GM10248 (cell line): Measurements from ENCODE around the gene ADO.

ENCODE experiments used
- CTCF ChIA-PET: fragments of 300-600 bp; sonication (Branson Sonifier 250); formaldehyde crosslinking; extraction: SDS; loops from one replicate; lab custom pipeline; 2021; ENCODE audit warnings: antibody characterized with exemption; lab: Yijun Ruan, JAX
- POLR2A ChIA-PET: fragments of 350-650 bp; sonication (Branson Sonifier 250); formaldehyde crosslinking; extraction: SDS; loops from one replicate; lab custom pipeline; 2020; ENCODE audit warnings: antibody characterized with exemption; lab: Yijun Ruan, JAX
- DNase-seq: peaks from one replicate; pipeline ENCODE4 v3.0.0; 2012; ENCODE audit errors: extremely low spot score
- CTCF ChIP-seq: IDR thresholded peaks from 2 replicates; pipeline ENCODE4 v1.5.1; 2012; ENCODE audit warnings: mild to moderate bottlenecking, low read depth; ENCODE audit errors: extremely low read depth, missing control alignments, control extremely low read depth

The ADO gene

DNA sequence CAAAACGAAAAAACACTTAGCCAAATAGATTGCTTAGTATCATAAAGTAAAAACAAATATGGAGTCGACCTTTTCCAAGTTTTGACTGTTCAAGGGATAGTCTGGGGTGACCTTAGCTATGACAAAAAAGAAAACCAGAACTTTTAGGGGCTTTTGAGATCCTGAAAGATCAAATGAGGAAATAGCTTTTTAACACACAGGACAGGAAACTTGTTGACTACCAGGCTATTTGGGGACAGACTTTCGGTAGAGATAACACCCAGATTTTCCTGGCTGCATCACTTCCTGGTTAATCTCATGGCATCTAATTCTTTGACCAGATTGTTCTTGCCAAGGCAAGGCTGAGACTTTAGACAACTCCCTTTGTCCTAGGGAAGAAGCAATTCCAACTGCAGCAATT is 46.1 kb downstream of the ADO start:
- TF ChIP-seq CTCF, result no peak
- DNase-seq, result no peak
- CTCF ChIA-PET, result interaction anchor here (0.7 to 3.1 kb wide), 8 partner anchors 8 to 413 kb away, joined by 3 to 11 read pairs (median 4); no protein-coding TSS in a partner anchor
- POLR2A ChIA-PET, result interaction anchor here (1.0 kb wide), 1 partner anchor 34 kb away, joined by 4 read pairs; no protein-coding TSS in a partner anchor

DNA sequence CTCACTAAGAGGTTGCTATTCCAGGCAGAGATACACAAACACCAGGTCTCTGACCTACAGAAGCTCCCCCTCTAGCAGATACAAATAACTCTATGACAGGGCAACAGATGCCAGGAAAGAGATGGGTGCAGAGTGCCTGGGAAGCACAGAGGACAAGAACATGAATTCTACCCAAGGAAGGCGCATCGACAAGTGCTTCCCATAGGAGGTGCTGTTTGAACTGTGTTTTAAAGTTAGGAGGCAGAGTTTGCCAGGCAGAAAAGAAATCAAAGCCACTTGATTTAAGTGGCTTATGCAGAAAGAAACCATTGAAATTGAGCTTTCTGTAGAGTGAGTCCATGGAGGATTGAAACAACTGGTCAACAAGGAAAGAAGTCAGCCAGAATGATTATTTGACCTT is 46.9 kb downstream of the ADO start:
- CTCF ChIA-PET, result interaction anchor here (1.3 to 3.1 kb wide), 8 partner anchors 8 to 414 kb away, joined by 3 to 11 read pairs (median 4); no protein-coding TSS in a partner anchor

DNA sequence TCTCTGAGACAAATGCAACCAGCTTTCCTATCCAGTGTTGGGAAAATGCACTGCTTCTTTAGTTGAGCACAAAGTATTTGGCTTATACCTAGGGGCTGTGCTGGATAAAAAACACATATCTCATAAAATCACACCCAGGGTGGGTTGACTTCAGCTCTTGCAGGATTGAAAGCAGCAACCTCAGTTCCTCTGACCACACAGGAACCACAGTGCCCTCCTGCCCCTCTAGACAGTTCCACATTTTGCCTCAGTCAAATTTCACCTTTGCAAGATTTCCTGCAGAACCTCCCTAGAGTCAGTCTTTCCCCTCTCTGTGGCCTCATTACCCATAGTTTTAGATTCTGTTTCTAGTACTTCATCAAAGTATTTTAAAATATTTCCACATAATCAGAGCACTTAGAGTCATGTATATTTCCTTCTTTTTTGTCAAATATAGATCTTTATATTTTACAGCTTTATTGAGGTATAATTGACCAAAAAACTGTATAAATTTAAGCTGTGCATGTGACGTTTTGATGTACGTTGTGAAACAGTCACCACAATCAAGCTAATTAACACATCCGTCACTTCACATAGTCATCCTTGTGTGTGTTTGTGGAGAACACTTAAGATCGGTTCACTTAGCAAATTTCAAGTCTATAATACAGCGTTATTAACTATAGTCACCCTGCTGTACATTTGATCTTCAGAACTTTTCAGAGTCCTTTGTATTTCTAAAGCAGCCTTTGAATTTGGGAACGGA is 48.6 kb downstream of the ADO start:
- no peak for TF ChIP-seq CTCF
- ChIA-PET POLR2A (no interaction called here), CTCF (interaction anchor here (0.9 to 3.1 kb wide), 13 partner anchors 8 to 416 kb away, joined by 3 to 11 read pairs (median 5); no protein-coding TSS in a partner anchor)
- DNase-seq, result no peak

More for the DNA sequence above, 46.9 kb downstream of the ADO start:
- POLR2A ChIA-PET, result no interaction called here
- TF ChIP-seq CTCF, result peak; percentile 23
- DNase-seq, result no peak

DNA sequence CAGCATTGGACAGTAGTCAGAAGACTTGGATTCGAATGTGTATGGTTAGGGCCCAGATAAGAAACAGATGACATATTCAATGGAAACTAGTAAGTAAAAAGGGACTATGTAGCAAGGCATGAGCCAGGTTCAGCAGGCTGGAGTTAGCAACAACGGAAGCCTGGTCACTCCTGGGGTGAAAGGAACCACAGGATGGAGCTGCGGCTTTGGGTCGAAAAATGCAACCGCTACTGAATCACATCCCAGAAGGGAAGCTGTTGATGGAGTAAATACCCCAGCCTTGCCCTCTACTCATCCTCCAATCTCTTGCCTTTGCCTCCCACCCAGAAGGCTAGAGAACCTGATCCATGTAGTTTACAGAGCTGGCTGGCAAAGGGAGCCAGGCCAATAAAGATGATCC is 49.2 kb downstream of the ADO start:
- peak; percentile 7 for TF ChIP-seq CTCF
- CTCF ChIA-PET, result interaction anchor here (1.0 to 3.1 kb wide), 12 partner anchors 8 to 416 kb away, joined by 3 to 11 read pairs (median 3); no protein-coding TSS in a partner anchor
- no peak for DNase-seq
- POLR2A ChIA-PET, result no interaction called here

- POLR2A ChIA-PET, result no interaction called here
Observed at GRCh38 chr10:62856021-62856420, 51.5 kb downstream of the ADO start.

More at GRCh38 chr10:62856021-62856420, 51.5 kb downstream of the ADO start:
- CTCF ChIA-PET, result interaction anchor here (1.0 to 1.5 kb wide), 2 partner anchors 10 to 11 kb away, joined by 3 to 4 read pairs; no protein-coding TSS in a partner anchor
- DNase-seq, result no peak
- TF ChIP-seq CTCF, result no peak
